Measurements from ENCODE around the gene ZNF277. TPM values are rescaled to one million over a fixed set of nuclear protein-coding genes. Genes with fewer than 3 reads are reported as not detected.

ZNF277 gene
- total and polyA plus RNA-seq, 4 donors = 7.8 to 23.5 (median 14.5) TPM

- Histone ChIP-seq H3K9ac (ENCODE audit: low read depth in 1 of 2, low read length in 2 of 2) (no peak overlapping the region), H3K9me3 (ENCODE audit: control insufficient read depth in 4 of 4, low read length in 3 of 4) (no peaks in the 10 kb centered on the region), H3K4me3 (ENCODE audit: low read depth in 1 of 3, low read length in 3 of 3) (no peak overlapping the region), H3K27me3 (ENCODE audit: control insufficient read depth in 4 of 4, insufficient read depth in 4 of 4, low read length in 3 of 4) (no peaks in the 10 kb centered on the region), H3K36me3 (ENCODE audit: control insufficient read depth in 4 of 4, insufficient read depth in 3 of 4, low read depth in 1 of 4, low read length in 3 of 4) (no peaks in the 10 kb centered on the region), H3K4me1 (ENCODE audit: control insufficient read depth in 4 of 4, insufficient read depth in 4 of 4, low read length in 3 of 4) (peaks cover 0 to 3% (median under 1%) of the 10 kb centered on the region in 4 donors), H3K27ac (ENCODE audit: low read depth in 1 of 2, low read length in 2 of 2) (no peak overlapping the region)
- WGBS = 98% methylated on average over 1 of the region's 1 CpG
- DNase-seq (ENCODE audit: low spot score) = no peak
- no peak for TF ChIP-seq FOXA1 (IDR thresholded peaks at IDR 0.05)
- no peak for TF ChIP-seq GABPA (IDR thresholded peaks at IDR 0.05 in 1 of 2, conservative IDR thresholded peaks at IDR 0.05 in 1 of 2)
- no peak for TF ChIP-seq EGR1 (IDR thresholded peaks at IDR 0.05; ENCODE audit: low read depth in 2 of 2)
- no peak for TF ChIP-seq TAF1 (conservative IDR thresholded peaks at IDR 0.05)
- TF ChIP-seq, protein P1, sequence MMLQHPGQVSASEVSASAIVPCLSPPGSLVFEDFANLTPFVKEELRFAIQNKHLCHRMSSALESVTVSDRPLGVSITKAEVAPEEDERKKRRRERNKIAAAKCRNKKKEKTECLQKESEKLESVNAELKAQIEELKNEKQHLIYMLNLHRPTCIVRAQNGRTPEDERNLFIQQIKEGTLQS (IDR thresholded peaks at IDR 0.05) = no peak
- TF ChIP-seq NR2F2 (IDR thresholded peaks at IDR 0.05) = no peak
- TF ChIP-seq REST (IDR thresholded peaks at IDR 0.05) = no peak
- TF ChIP-seq, protein P2, sequence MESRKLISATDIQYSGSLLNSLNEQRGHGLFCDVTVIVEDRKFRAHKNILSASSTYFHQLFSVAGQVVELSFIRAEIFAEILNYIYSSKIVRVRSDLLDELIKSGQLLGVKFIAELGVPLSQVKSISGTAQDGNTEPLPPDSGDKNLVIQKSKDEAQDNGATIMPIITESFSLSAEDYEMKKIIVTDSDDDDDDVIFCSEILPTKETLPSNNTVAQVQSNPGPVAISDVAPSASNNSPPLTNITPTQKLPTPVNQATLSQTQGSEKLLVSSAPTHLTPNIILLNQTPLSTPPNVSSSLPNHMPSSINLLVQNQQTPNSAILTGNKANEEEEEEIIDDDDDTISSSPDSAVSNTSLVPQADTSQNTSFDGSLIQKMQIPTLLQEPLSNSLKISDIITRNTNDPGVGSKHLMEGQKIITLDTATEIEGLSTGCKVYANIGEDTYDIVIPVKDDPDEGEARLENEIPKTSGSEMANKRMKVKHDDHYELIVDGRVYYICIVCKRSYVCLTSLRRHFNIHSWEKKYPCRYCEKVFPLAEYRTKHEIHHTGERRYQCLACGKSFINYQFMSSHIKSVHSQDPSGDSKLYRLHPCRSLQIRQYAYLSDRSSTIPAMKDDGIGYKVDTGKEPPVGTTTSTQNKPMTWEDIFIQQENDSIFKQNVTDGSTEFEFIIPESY (IDR thresholded peaks at IDR 0.05) = no peak
- no peak for TF ChIP-seq YY1 (IDR thresholded peaks at IDR 0.05)
Measured at GRCh38 chr7:112171673-112172072, 34.8 kb upstream of the ZNF277 start.

- Histone ChIP-seq H3K36me3 (ENCODE audit: control insufficient read depth in 4 of 4, insufficient read depth in 3 of 4, low read depth in 1 of 4, low read length in 3 of 4) (no peaks in the 10 kb centered on the region), H3K4me3 (ENCODE audit: low read depth in 1 of 3, low read length in 3 of 3) (no peak overlapping the region), H3K27me3 (ENCODE audit: control insufficient read depth in 4 of 4, insufficient read depth in 4 of 4, low read length in 3 of 4) (no peaks in the 10 kb centered on the region), H3K9me3 (ENCODE audit: control insufficient read depth in 4 of 4, low read length in 3 of 4) (no peaks in the 10 kb centered on the region), H3K4me1 (ENCODE audit: control insufficient read depth in 4 of 4, insufficient read depth in 4 of 4, low read length in 3 of 4) (peaks cover 0 to 3% (median under 1%) of the 10 kb centered on the region in 4 donors), H3K9ac (ENCODE audit: low read depth in 1 of 2, low read length in 2 of 2) (no peak overlapping the region), H3K27ac (ENCODE audit: low read depth in 1 of 2, low read length in 2 of 2) (no peak overlapping the region)
- 86% methylated on average over 8 of the region's 8 CpGs for WGBS
- no peak for DNase-seq (ENCODE audit: low spot score)
- TF ChIP-seq JUND (IDR thresholded peaks at IDR 0.05) (no peak), RAD21 (IDR thresholded peaks at IDR 0.05) (no peak), GABPA (IDR thresholded peaks at IDR 0.05 in 1 of 2, conservative IDR thresholded peaks at IDR 0.05 in 1 of 2) (no peak), SP1 (IDR thresholded peaks at IDR 0.05) (no peak), REST (IDR thresholded peaks at IDR 0.05) (no peak), YY1 (IDR thresholded peaks at IDR 0.05) (no peak), FOXA2 (IDR thresholded peaks at IDR 0.05) (no peak), NR2F2 (IDR thresholded peaks at IDR 0.05) (no peak), MAX (IDR thresholded peaks at IDR 0.05) (no peak), TAF1 (conservative IDR thresholded peaks at IDR 0.05) (no peak), HNF4G (IDR thresholded peaks at IDR 0.05) (no peak), FOXA1 (IDR thresholded peaks at IDR 0.05) (no peak)
- TF ChIP-seq, protein P1 (IDR thresholded peaks at IDR 0.05) = no peak
- TF ChIP-seq, protein P3, sequence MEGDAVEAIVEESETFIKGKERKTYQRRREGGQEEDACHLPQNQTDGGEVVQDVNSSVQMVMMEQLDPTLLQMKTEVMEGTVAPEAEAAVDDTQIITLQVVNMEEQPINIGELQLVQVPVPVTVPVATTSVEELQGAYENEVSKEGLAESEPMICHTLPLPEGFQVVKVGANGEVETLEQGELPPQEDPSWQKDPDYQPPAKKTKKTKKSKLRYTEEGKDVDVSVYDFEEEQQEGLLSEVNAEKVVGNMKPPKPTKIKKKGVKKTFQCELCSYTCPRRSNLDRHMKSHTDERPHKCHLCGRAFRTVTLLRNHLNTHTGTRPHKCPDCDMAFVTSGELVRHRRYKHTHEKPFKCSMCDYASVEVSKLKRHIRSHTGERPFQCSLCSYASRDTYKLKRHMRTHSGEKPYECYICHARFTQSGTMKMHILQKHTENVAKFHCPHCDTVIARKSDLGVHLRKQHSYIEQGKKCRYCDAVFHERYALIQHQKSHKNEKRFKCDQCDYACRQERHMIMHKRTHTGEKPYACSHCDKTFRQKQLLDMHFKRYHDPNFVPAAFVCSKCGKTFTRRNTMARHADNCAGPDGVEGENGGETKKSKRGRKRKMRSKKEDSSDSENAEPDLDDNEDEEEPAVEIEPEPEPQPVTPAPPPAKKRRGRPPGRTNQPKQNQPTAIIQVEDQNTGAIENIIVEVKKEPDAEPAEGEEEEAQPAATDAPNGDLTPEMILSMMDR (IDR thresholded peaks at IDR 0.05; ENCODE audit: low read depth, low read length, missing input control) = no peak
- TF ChIP-seq, protein P2 (IDR thresholded peaks at IDR 0.05) = no peak
Measured at GRCh38 chr7:112172870-112173567, 33.5 kb upstream of the ZNF277 start.
